CD14-positive monocyte (primary cell): ENCODE measurements around the gene ABI1. TPM values are rescaled to one million over a fixed set of nuclear protein-coding genes. Genes with fewer than 3 reads are reported as not detected.

Experiments used
- DNase-seq, 3 donors: peaks; one replicate each; pipeline ENCODE4 v3.0.0-alpha.2; 2011 to 2022
- H2AFZ ChIP-seq: 2 replicates; pipeline ENCODE4 v1.6.0; 2012; ENCODE audit warnings: mild to moderate bottlenecking, low read depth, low read length, inconsistent platforms; ENCODE audit not compliant: insufficient read depth, poor library complexity, severe bottlenecking
- H3K27ac ChIP-seq, 2 donors: 1 replicate in 1 of 2; 2 replicates in 1 of 2; pipeline ENCODE4 v1.5.1; 2012 to 2013; ENCODE audit warnings: low read length in 2 of 2, control low read depth in 1 of 2, inconsistent platforms in 1 of 2, low read depth in 1 of 2, mild to moderate bottlenecking in 1 of 2
- H3K27me3 ChIP-seq, 2 donors: one replicate each; pipeline versions ENCODE4 v1.6.0 to v1.6.1; 2011 to 2013; ENCODE audit warnings: low read length in 2 of 2; ENCODE audit not compliant: control insufficient read depth in 2 of 2, insufficient read depth in 2 of 2
- H3K36me3 ChIP-seq, 2 donors: replicated peaks in 1 of 2; 1 replicate in 1 of 2; 2 replicates in 1 of 2; pipeline versions ENCODE4 v1.5.1 to v1.6.1; 2012 to 2013; ENCODE audit warnings: low read length in 2 of 2, control low read depth in 1 of 2, inconsistent platforms in 1 of 2, mild to moderate bottlenecking in 1 of 2; ENCODE audit not compliant: insufficient read depth in 2 of 2, control insufficient read depth in 1 of 2
- H3K4me1 ChIP-seq, 2 donors: 1 replicate in 1 of 2; 2 replicates in 1 of 2; pipeline versions ENCODE4 v1.5.1 to v1.6.1; 2012 to 2013; ENCODE audit warnings: low read length in 2 of 2, control low read depth in 1 of 2, inconsistent platforms in 1 of 2, mild to moderate bottlenecking in 1 of 2, moderate library complexity in 1 of 2; ENCODE audit not compliant: insufficient read depth in 2 of 2, control insufficient read depth in 1 of 2
- H3K4me2 ChIP-seq: replicated peaks from 2 replicates; pipeline ENCODE3; 2012; ENCODE audit warnings: low read length, moderate library complexity, mild to moderate bottlenecking; ENCODE audit not compliant: poor library complexity, severe bottlenecking; ENCODE audit errors: extremely low read depth
- H3K4me3 ChIP-seq, 3 experiments: fragments of 200-600 bp in 1 of 3; sonication (generic) in 1 of 3; replicated peaks in 1 of 3; 1 replicate in 2 of 3; 2 replicates in 1 of 3; pipeline ENCODE4 v1.5.1; 2011 to 2013; ENCODE audit warnings: low read length in 3 of 3, mild to moderate bottlenecking in 3 of 3, control low read depth in 2 of 3, low read depth in 2 of 3, inconsistent platforms in 1 of 3, moderate library complexity in 1 of 3
- H3K79me2 ChIP-seq: 2 replicates; pipeline ENCODE4 v1.6.0; 2012; ENCODE audit warnings: mild to moderate bottlenecking, control low read depth, inconsistent platforms, low read length, moderate library complexity; ENCODE audit not compliant: insufficient read depth
- H3K9ac ChIP-seq: 2 replicates; pipeline ENCODE4 v1.6.0; 2017; ENCODE audit warnings: low read length, mild to moderate bottlenecking; ENCODE audit not compliant: insufficient read depth, poor library complexity, severe bottlenecking
- H3K9me3 ChIP-seq, 2 donors: replicated peaks in 1 of 2; 1 replicate in 1 of 2; 2 replicates in 1 of 2; pipeline versions ENCODE4 v1.5.1 to v1.6.1; 2012 to 2013; ENCODE audit warnings: low read length in 2 of 2, control low read depth in 1 of 2; ENCODE audit not compliant: control insufficient read depth in 1 of 2, insufficient read depth in 1 of 2
- H4K20me1 ChIP-seq: 2 replicates; pipeline ENCODE4 v1.6.0; 2012; ENCODE audit warnings: mild to moderate bottlenecking, low read length, control low read depth, moderate library complexity; ENCODE audit not compliant: insufficient read depth
- H3K27ac Mint-ChIP-seq, 7 donors: one replicate each; pipeline ENCODE4 v1.8.0; 2020; ENCODE audit warnings: mild to moderate bottlenecking in 7 of 7, mixed read lengths in 7 of 7, moderate library complexity in 6 of 7, inconsistent platforms in 2 of 7
- H3K27me3 Mint-ChIP-seq, 3 donors: one replicate each; pipeline ENCODE4 v1.8.0; 2021 to 2022; ENCODE audit warnings: low read depth in 3 of 3, mild to moderate bottlenecking in 3 of 3, mixed read lengths in 3 of 3, moderate library complexity in 3 of 3, inconsistent platforms in 1 of 3
- H3K36me3 Mint-ChIP-seq, 2 donors: one replicate each; pipeline ENCODE4 v1.8.0; 2020; ENCODE audit warnings: mixed read lengths in 2 of 2, inconsistent platforms in 1 of 2, mild to moderate bottlenecking in 1 of 2
- H3K4me1 Mint-ChIP-seq: one replicate; pipeline ENCODE4 v1.8.0; 2020; ENCODE audit warnings: mild to moderate bottlenecking, mixed read lengths
- H3K4me3 Mint-ChIP-seq, 2 donors: one replicate each; pipeline ENCODE4 v1.8.0; 2020; ENCODE audit warnings: mild to moderate bottlenecking in 2 of 2, mixed read lengths in 2 of 2, moderate library complexity in 1 of 2
- H3K9me3 Mint-ChIP-seq, 7 donors: one replicate each; pipeline ENCODE4 v1.8.0; 2020 to 2022; ENCODE audit warnings: mixed read lengths in 7 of 7, mild to moderate bottlenecking in 6 of 7, moderate library complexity in 6 of 7, inconsistent platforms in 2 of 7
- WGBS: methylation state at CpG from one replicate; pipeline ENCODE4 v1.1.5; 2013; ENCODE audit warnings: missing lambda C conversion rate; ENCODE audit not compliant: insufficient coverage; 5-methylcytosine and 5-hydroxymethylcytosine counted together
- intact Hi-C, 2 donors: fragments of 100-400 bp; cut with micrococcal nuclease; formaldehyde crosslinking; loops; one replicate each; pipeline versions ENCODE4 v1.15.0 to v1.15.1; 2023
- polyA plus RNA-seq, 3 donors: library from polyadenylated mRNA; depleted of rRNA in 1 of 3; unstranded in 2 of 3; stranded (reverse) in 1 of 3; fragments of 300-500 nt in 2 of 3; fragments of >200 nt in 1 of 3; fragmentation: Illumina TruSeq in 2 of 3; gene quantifications; 1 replicate in 2 of 3; 2 replicates in 1 of 3; pipeline ENCODE4 v1.2.3, GENCODE V29; 2012 to 2021
- TF ChIP-seq, protein P1 (sequence below): fragments of 200-600 bp; IDR thresholded peaks from one replicate; pipeline ENCODE4 v1.8.0; 2022; ENCODE audit warnings: antibody characterized with exemption, mild to moderate bottlenecking

Gene ABI1
- polyA plus RNA-seq, 3 donors: 39.8 to 77.2 (median 61.5) TPM

DNA sequence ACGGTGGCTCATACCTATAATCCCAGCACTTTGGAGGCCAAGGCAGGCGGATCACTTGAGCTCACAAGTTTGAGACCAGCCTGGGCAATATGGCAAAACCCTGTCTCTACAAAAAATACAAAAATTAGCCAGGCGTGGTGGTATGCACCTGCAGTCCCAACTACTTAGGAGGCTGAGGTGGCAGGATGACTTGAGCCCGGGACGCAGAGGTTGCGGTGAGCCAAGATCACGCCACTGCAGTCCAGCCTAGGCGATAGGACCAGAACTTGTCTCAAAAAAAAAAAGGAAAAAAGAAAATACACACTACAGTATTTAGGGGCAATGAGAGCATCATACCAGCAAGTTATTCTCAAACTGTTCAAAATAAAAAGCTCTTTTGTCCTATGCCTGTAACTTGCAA is 59.5 kb downstream of the ABI1 start:
- Histone ChIP-seq H3K4me1 (no peaks in the 10 kb centered on the region), H3K79me2 (peaks cover 98% of the 10 kb centered on the region), H3K9ac (no peak overlapping the region), H3K27me3 (no peaks in the 10 kb centered on the region), H4K20me1 (peaks cover 100% of the 10 kb centered on the region), H2AFZ (no peak overlapping the region), H3K4me2 (no peak overlapping the region), H3K4me3 (no peak overlapping the region), H3K9me3 (peaks cover 0 to 4% of the 10 kb centered on the region in 2 donors), H3K36me3 (peaks cover 0 to 17% of the 10 kb centered on the region in 2 donors), H3K27ac (no peak overlapping the region)
- TF ChIP-seq, protein P1, sequence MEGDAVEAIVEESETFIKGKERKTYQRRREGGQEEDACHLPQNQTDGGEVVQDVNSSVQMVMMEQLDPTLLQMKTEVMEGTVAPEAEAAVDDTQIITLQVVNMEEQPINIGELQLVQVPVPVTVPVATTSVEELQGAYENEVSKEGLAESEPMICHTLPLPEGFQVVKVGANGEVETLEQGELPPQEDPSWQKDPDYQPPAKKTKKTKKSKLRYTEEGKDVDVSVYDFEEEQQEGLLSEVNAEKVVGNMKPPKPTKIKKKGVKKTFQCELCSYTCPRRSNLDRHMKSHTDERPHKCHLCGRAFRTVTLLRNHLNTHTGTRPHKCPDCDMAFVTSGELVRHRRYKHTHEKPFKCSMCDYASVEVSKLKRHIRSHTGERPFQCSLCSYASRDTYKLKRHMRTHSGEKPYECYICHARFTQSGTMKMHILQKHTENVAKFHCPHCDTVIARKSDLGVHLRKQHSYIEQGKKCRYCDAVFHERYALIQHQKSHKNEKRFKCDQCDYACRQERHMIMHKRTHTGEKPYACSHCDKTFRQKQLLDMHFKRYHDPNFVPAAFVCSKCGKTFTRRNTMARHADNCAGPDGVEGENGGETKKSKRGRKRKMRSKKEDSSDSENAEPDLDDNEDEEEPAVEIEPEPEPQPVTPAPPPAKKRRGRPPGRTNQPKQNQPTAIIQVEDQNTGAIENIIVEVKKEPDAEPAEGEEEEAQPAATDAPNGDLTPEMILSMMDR: no peak
- peaks cover 0 to 8% (median 0%) of the 10 kb centered on the region in 7 donors for H3K9me3 Mint-ChIP-seq
- H3K27ac Mint-ChIP-seq: peak overlapping the region in 1 of 7 donors; percentile 58
- intact Hi-C loops: no loop called here
- H3K4me1 Mint-ChIP-seq: peaks cover 12% of the 10 kb centered on the region
- peaks cover 0 to 2% (median 0%) of the 10 kb centered on the region in 3 donors for H3K27me3 Mint-ChIP-seq
- 100% methylated on average over 2 of the region's 8 CpGs for WGBS
- H3K4me3 Mint-ChIP-seq: no peak overlapping the region
- peaks cover 9 to 23% of the 10 kb centered on the region in 2 donors for H3K36me3 Mint-ChIP-seq
- no peak for DNase-seq

DNA sequence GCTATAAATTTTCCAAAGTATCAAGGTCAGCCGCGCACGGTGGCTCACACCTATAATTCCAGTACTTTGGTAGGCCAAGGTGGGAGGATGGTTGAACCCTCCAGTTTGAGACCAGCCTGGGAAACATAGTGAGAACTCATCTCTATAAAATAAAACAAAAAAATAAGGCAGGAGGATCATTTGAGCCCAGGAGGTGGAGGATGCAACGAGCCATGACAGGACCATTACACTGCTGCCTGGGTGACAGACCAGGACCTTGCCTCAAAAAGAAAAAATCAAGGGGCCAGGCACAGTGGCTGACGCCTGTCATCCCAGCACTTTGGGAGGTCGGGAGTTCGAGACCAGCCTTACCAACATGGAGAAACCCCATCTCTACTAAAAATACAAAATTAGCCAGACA is 60.3 kb downstream of the ABI1 start:
- H3K4me3 ChIP-seq: no peak overlapping the region
- intact Hi-C loops: no loop called here
- Mint-ChIP-seq H3K4me3 (no peak overlapping the region), H3K27me3 (peaks cover 0 to 2% (median 0%) of the 10 kb centered on the region in 3 donors), H3K36me3 (peaks cover 9 to 24% of the 10 kb centered on the region in 2 donors), H3K4me1 (peaks cover 9% of the 10 kb centered on the region), H3K27ac (peak overlapping the region in 1 of 7 donors; percentile 52), H3K9me3 (peaks cover 0 to 11% (median 5%) of the 10 kb centered on the region in 7 donors)
- DNase-seq: no peak
- no peak overlapping the region for H2AFZ ChIP-seq
- H3K79me2 ChIP-seq: peaks cover 98% of the 10 kb centered on the region
- TF ChIP-seq, protein P1: no peak
- no peak overlapping the region for H3K27ac ChIP-seq
- H3K9ac ChIP-seq: no peak overlapping the region
- H3K4me1 ChIP-seq: no peaks in the 10 kb centered on the region
- H3K4me2 ChIP-seq: no peak overlapping the region
- WGBS: 100% methylated on average over 3 of the region's 7 CpGs
- peaks cover 0 to 17% of the 10 kb centered on the region in 2 donors for H3K36me3 ChIP-seq
- H3K27me3 ChIP-seq: no peaks in the 10 kb centered on the region
- H3K9me3 ChIP-seq: peaks cover 0 to 4% of the 10 kb centered on the region in 2 donors
- peaks cover 100% of the 10 kb centered on the region for H4K20me1 ChIP-seq
